ENCODE results near the gene NRIP2. TPM values are rescaled to one million over a fixed set of nuclear protein-coding genes. Genes with fewer than 3 reads are reported as not detected.

The NRIP2 gene
- total and polyA plus RNA-seq, 2 donors (not counting 3 experiments of a cell fraction or from before 2014, with no cell fraction given), result not detected

- intact Hi-C loops (cut with micrococcal nuclease), result no loop called here
- no peak overlapping the region for H3K9ac ChIP-seq (replicated peaks; ENCODE audit: extremely low read depth, insufficient read depth, low read length)
These were observed 21.2 kb upstream of the NRIP2 start for GRCh38 chr12:2856051-2856450.

GRCh38 chr12:2855546-2855945 is 20.7 kb upstream of the NRIP2 start:
- Histone ChIP-seq H3K27ac (ENCODE audit: insufficient read depth, low read depth, low read length) (no peak overlapping the region), H3K9me1 (replicated peaks; ENCODE audit: control insufficient read depth, extremely low read depth, insufficient read depth, low read length) (no peaks in the 10 kb centered on the region), H3K27me3 (ENCODE audit: control insufficient read depth in 2 of 2, insufficient read depth in 2 of 2, low read length in 2 of 2) (no peaks in the 10 kb centered on the region), H3K36me3 (ENCODE audit: control insufficient read depth in 2 of 2, extremely low read depth in 1 of 2, insufficient read depth in 2 of 2, low read length in 2 of 2) (peaks cover 2 to 8% of the 10 kb centered on the region in 2 experiments), H4K20me1 (replicated peaks; ENCODE audit: control insufficient read depth, extremely low read depth, insufficient read depth, low read length) (no peaks in the 10 kb centered on the region), H2AFZ (ENCODE audit: low read depth, low read length) (no peak overlapping the region), H3K9me3 (replicated peaks; ENCODE audit: control insufficient read depth, insufficient read depth, low read length) (no peaks in the 10 kb centered on the region), H3K4me1 (ENCODE audit: control insufficient read depth, extremely low read depth, insufficient read depth, low read length) (no peaks in the 10 kb centered on the region), H3K79me2 (ENCODE audit: control insufficient read depth, insufficient read depth, low read length) (no peaks in the 10 kb centered on the region), H3K4me3 (replicated peaks in 1 of 3; ENCODE audit: insufficient read depth in 1 of 3, low read depth in 1 of 3, low read length in 3 of 3) (no peak overlapping the region), H3K4me2 (ENCODE audit: insufficient read depth, low read length) (no peak overlapping the region), H3K9ac (replicated peaks; ENCODE audit: extremely low read depth, insufficient read depth, low read length) (no peak overlapping the region)
- intact Hi-C loops (cut with micrococcal nuclease) (no loop called here), dilution Hi-C loops (cut with MboI; ENCODE audit: extremely low pct_ligation_motif_present, low sequenced_read_pairs) (no loop called here)
- POLR2A ChIA-PET, result no interaction called here
- no TSS peak for BruUV-seq (replicated peaks)
- CTCF ChIA-PET, result interaction anchor here (1.6 to 3.2 kb wide), 3 partner anchors 10 to 89 kb away, joined by 3 to 29 read pairs (median 26); no protein-coding TSS in a partner anchor
- no peak for DNase-seq (ENCODE audit: low read depth, low spot score)
- no peak for FAIRE-seq
- TF ChIP-seq CTCF (IDR thresholded peaks at IDR 0.05; ENCODE audit: extremely low read depth in 1 of 2, insufficient read depth in 1 of 2, low read depth in 1 of 2, low read length in 2 of 2) (no peak), GATA2 (IDR thresholded peaks at IDR 0.05; ENCODE audit: insufficient read depth, insufficient read length, low read depth, low read length) (no peak), POLR2AphosphoS5 (IDR thresholded peaks at IDR 0.05; ENCODE audit: insufficient read depth, low read depth, low read length) (no peak), EZH2 (IDR thresholded peaks at IDR 0.05; ENCODE audit: borderline replicate concordance, low read depth, low read length, severe bottlenecking) (no peak), MAX (IDR thresholded peaks at IDR 0.05; ENCODE audit: insufficient read depth, insufficient read length) (no peak), JUN (IDR thresholded peaks at IDR 0.05; ENCODE audit: borderline replicate concordance, insufficient read depth, insufficient read length, low read depth) (no peak), POLR2A (IDR thresholded peaks at IDR 0.05; ENCODE audit: low read depth, low read length) (no peak), MYC (IDR thresholded peaks at IDR 0.05; ENCODE audit: low read depth, low read length) (no peak), FOS (IDR thresholded peaks at IDR 0.05; ENCODE audit: borderline replicate concordance, insufficient read depth, low read length) (no peak)

More at GRCh38 chr12:2856051-2856450, 21.2 kb upstream of the NRIP2 start:
- no peaks in the 10 kb centered on the region for H3K9me3 ChIP-seq (replicated peaks; ENCODE audit: control insufficient read depth, insufficient read depth, low read length)
- H3K4me3 ChIP-seq (replicated peaks in 1 of 3; ENCODE audit: insufficient read depth in 1 of 3, low read depth in 1 of 3, low read length in 3 of 3), result no peak overlapping the region
- H3K79me2 ChIP-seq (ENCODE audit: control insufficient read depth, insufficient read depth, low read length), result no peaks in the 10 kb centered on the region
- ChIA-PET CTCF (interaction anchor here (1.0 to 3.2 kb wide), 3 partner anchors 11 to 29 kb away, joined by 3 to 26 read pairs (median 3); no protein-coding TSS in a partner anchor), POLR2A (no interaction called here)
- no peak overlapping the region for H3K27ac ChIP-seq (ENCODE audit: insufficient read depth, low read depth, low read length)
- no peaks in the 10 kb centered on the region for H3K4me1 ChIP-seq (ENCODE audit: control insufficient read depth, extremely low read depth, insufficient read depth, low read length)
- no peaks in the 10 kb centered on the region for H4K20me1 ChIP-seq (replicated peaks; ENCODE audit: control insufficient read depth, extremely low read depth, insufficient read depth, low read length)
- no TSS peak for BruUV-seq (replicated peaks)
- DNase-seq (ENCODE audit: low read depth, low spot score) (no peak), FAIRE-seq (no peak)
- H3K36me3 ChIP-seq (ENCODE audit: control insufficient read depth in 2 of 2, extremely low read depth in 1 of 2, insufficient read depth in 2 of 2, low read length in 2 of 2), result peaks cover 2 to 8% of the 10 kb centered on the region in 2 experiments
- TF ChIP-seq POLR2A (IDR thresholded peaks at IDR 0.05; ENCODE audit: low read depth, low read length) (no peak), POLR2AphosphoS5 (IDR thresholded peaks at IDR 0.05; ENCODE audit: insufficient read depth, low read depth, low read length) (no peak), FOS (IDR thresholded peaks at IDR 0.05; ENCODE audit: borderline replicate concordance, insufficient read depth, low read length) (no peak), MYC (IDR thresholded peaks at IDR 0.05; ENCODE audit: low read depth, low read length) (no peak), GATA2 (IDR thresholded peaks at IDR 0.05; ENCODE audit: insufficient read depth, insufficient read length, low read depth, low read length) (no peak)
- no peak overlapping the region for H2AFZ ChIP-seq (ENCODE audit: low read depth, low read length)
- H3K4me2 ChIP-seq (ENCODE audit: insufficient read depth, low read length), result no peak overlapping the region
- dilution Hi-C loops (cut with MboI; ENCODE audit: extremely low pct_ligation_motif_present, low sequenced_read_pairs), result no loop called here
- H3K27me3 ChIP-seq (ENCODE audit: control insufficient read depth in 2 of 2, insufficient read depth in 2 of 2, low read length in 2 of 2), result no peaks in the 10 kb centered on the region
- no peaks in the 10 kb centered on the region for H3K9me1 ChIP-seq (replicated peaks; ENCODE audit: control insufficient read depth, extremely low read depth, insufficient read depth, low read length)

Measured in endothelial cell of umbilical vein (primary cell).